Heart left ventricle (tissue), 16 donors: ENCODE measurements around the gene SYNRG. TPM values are rescaled to one million over a fixed set of nuclear protein-coding genes. Genes with fewer than 3 reads are reported as not detected.

Source experiments
- ATAC-seq, 4 donors: fragments of 200-7000 bp; cut with Tn5 transposase; one replicate each; pipeline ENCODE4 v1.9.1; 2020 to 2022; ENCODE audit warnings: moderate library complexity in 4 of 4, mild to moderate bottlenecking in 3 of 4, moderate number of reproducible peaks in 1 of 4
- DNase-seq, 5 donors: peaks; one replicate each; pipeline ENCODE4 v3.0.0-alpha.2; 2020
- H3K27ac ChIP-seq, 12 donors: fragments of 200-600 bp; sonication (generic) in 4 of 12; one replicate each; pipeline versions ENCODE4 v1.5.0 to v1.8.0; 2016 to 2022; ENCODE audit warnings: mild to moderate bottlenecking in 2 of 12
- H3K27me3 ChIP-seq, 9 donors: fragments of 200-600 bp; sonication (generic) in 2 of 9; one replicate each; pipeline versions ENCODE4 v1.5.1 to v1.8.0; 2016 to 2022; ENCODE audit warnings: mild to moderate bottlenecking in 3 of 9
- H3K36me3 ChIP-seq, 9 donors: fragments of 200-600 bp; sonication (generic) in 2 of 9; one replicate each; pipeline versions ENCODE4 v1.5.0 to v1.8.0; 2018 to 2022; ENCODE audit warnings: mild to moderate bottlenecking in 2 of 9
- H3K4me1 ChIP-seq, 12 donors: fragments of 200-600 bp; sonication (generic) in 4 of 12; one replicate each; pipeline versions ENCODE4 v1.5.0 to v1.8.0; 2016 to 2022; ENCODE audit warnings: mild to moderate bottlenecking in 3 of 12
- H3K4me3 ChIP-seq, 12 donors: fragments of 200-600 bp; sonication (generic) in 4 of 12; one replicate each; pipeline versions ENCODE4 v1.5.0 to v1.8.0; 2017 to 2022; ENCODE audit warnings: mild to moderate bottlenecking in 9 of 12, moderate library complexity in 4 of 12
- H3K9me3 ChIP-seq, 12 donors: fragments of 200-600 bp; sonication (generic) in 4 of 12; one replicate each; pipeline versions ENCODE4 v1.5.0 to v1.8.0; 2016 to 2022; ENCODE audit warnings: mild to moderate bottlenecking in 1 of 12
- CTCF ChIP-seq, 12 donors: fragments of 200-600 bp; sonication (generic) in 4 of 12; IDR thresholded peaks; one replicate each; pipeline versions ENCODE4 v1.5.0 to v1.8.0; 2018 to 2022; ENCODE audit warnings: antibody characterized with exemption in 12 of 12, mild to moderate bottlenecking in 5 of 12
- POLR2A ChIP-seq, 2 donors: fragments of 450-650 bp; IDR thresholded peaks; one replicate each; pipeline ENCODE4 v1.6.1; 2017; ENCODE audit warnings: antibody characterized with exemption in 2 of 2, mild to moderate bottlenecking in 2 of 2, moderate library complexity in 2 of 2
- WGBS, 4 donors: extraction: QIAGEN DNeasy Blood & Tissue Kit in 2 of 4; methylation state at CpG; one replicate each; pipeline versions ENCODE4 v1.1.5 to v1.1.7; 2013 to 2018; 5-methylcytosine and 5-hydroxymethylcytosine counted together
- intact Hi-C, 10 donors: fragments of 100-400 bp; cut with DNase I; formaldehyde crosslinking; loops; one replicate each; pipeline versions ENCODE4 v1.11.1 to v1.14.2; 2022
- polyA plus RNA-seq, 2 donors: library from polyadenylated mRNA; stranded (reverse); fragments of 200-250 nt; gene quantifications; one replicate each; pipeline ENCODE4 v1.2.3, GENCODE V29; 2013
- total RNA-seq, 9 donors: library from RNA; depleted of rRNA in 2 of 9; stranded (reverse); fragments of >200 nt in 2 of 9; fragmentation: NEBNext Ultra II Directional in 3 of 9; extraction: Animal tissue kit (Norgen Biotek cat#: 25700) in 3 of 9; gene quantifications; one replicate each; pipeline versions ENCODE4 v1.1.0 to v1.2.4, GENCODE V29; 2016 to 2023
- donor health status: ischemic (EF 13 %, LVEDD 7.1; RV severe dilation, severe dysfunction).
- donor health status: healthy with polysubstance abuse.
- donor health status: DM: no; HTN: yes; CAD: no.
- donor health status: DM: no; HTN: no; CAD: no.
- donor health status: ischemic (EF 25% LVEDD 6.9; RV normal size, moderate dysfunction).
- donor health status: ischemic (EF 25% LVEDD 5.7; RV mildly dilated, moderate dysfunction).
- donor health status: healthy.
- donor health status: DM: yes; HTN: yes; CAD: no.
- donor health status: ischemic (EF 35%, LVEDD 5.7; RV mildly dilated, moderate dysfunction).
- donor health status: nonischemic (EF 11% LVEDD 7.7; RV severe dilation, severe dysfunction).
- donor health status: DM: yes; HTN: yes; CAD: no.
- donor health status: PGD.
- donor health status: ischemic (EF 29% LVEDD 5.4; RV normal size, mild dysfunction).
- donor health status: nonischemic (EF 23%, LVEDD 6.1; RV moderate dilation, normal function).

The SYNRG gene
- total and polyA plus RNA-seq, 11 donors: 5.7 to 52.4 (median 30.1) TPM

- intact Hi-C loops: loop anchor here in 1 of 10 donors (10.0 kb wide), 1 partner anchor 54 kb away; no protein-coding TSS in a partner anchor
- Histone ChIP-seq H3K27me3 (no peaks in the 10 kb centered on the region), H3K4me3 (peak overlapping the region; percentile 72 to 99 (median 93)), H3K9me3 (no peaks in the 10 kb centered on the region), H3K36me3 (peaks cover 0 to 27% (median 15%) of the 10 kb centered on the region in 9 donors), H3K27ac (peak overlapping the region; percentile 49 to 97 (median 94)), H3K4me1 (peaks cover 0 to 52% (median 28%) of the 10 kb centered on the region in 12 donors)
- ATAC-seq (peak in 3 of 4 donors; percentile 16 to 55 (median 52)), DNase-seq (no peak)
- WGBS, 4 donors: 0 to 1% (median 0%) methylated on average over 11 to 26 of the region's 26 CpGs
- TF ChIP-seq CTCF (IDR thresholded peaks at IDR 0.05) (no peak), POLR2A (IDR thresholded peaks at IDR 0.05) (no peak)
These were observed 658 bp downstream of the SYNRG start for GRCh38 chr17:37608351-37609169.

- Histone ChIP-seq H3K4me3 (peak overlapping the region in 11 of 12 donors; percentile 72 to 99 (median 92)), H3K27ac (peak overlapping the region in 5 of 12 donors; percentile 92 to 96 (median 94)), H3K9me3 (no peaks in the 10 kb centered on the region), H3K36me3 (peaks cover 0 to 21% (median 10%) of the 10 kb centered on the region in 9 donors), H3K27me3 (no peaks in the 10 kb centered on the region), H3K4me1 (peaks cover 0 to 52% (median 28%) of the 10 kb centered on the region in 12 donors)
- TF ChIP-seq POLR2A (IDR thresholded peaks at IDR 0.05): no peak
- TF ChIP-seq CTCF (IDR thresholded peaks at IDR 0.05): no peak
- no peak for ATAC-seq
- WGBS, 4 donors: 73 to 76% (median 76%) methylated on average over 26 of the region's 26 CpGs
- intact Hi-C loops: loop anchor here in 1 of 10 donors (10.0 kb wide), 1 partner anchor 53 kb away; no protein-coding TSS in a partner anchor
- no peak for DNase-seq
These were observed 1.4 kb downstream of the SYNRG start for GRCh38 chr17:37607637-37608331.

- intact Hi-C loops: loop anchor here in 1 of 10 donors (10.0 kb wide), 1 partner anchor 51 kb away; no protein-coding TSS in a partner anchor
- 74 to 76% (median 76%) methylated on average over 7 of the region's 7 CpGs for WGBS, 4 donors
- ATAC-seq (no peak), DNase-seq (no peak)
- H3K4me1 ChIP-seq: peaks cover 0 to 52% (median 28%) of the 10 kb centered on the region in 12 donors
- H3K27me3 ChIP-seq: no peaks in the 10 kb centered on the region
- no peaks in the 10 kb centered on the region for H3K9me3 ChIP-seq
- peak overlapping the region in 1 of 12 donors; percentile 79 for H3K4me3 ChIP-seq
- peaks cover 0 to 15% (median 3%) of the 10 kb centered on the region in 9 donors for H3K36me3 ChIP-seq
- TF ChIP-seq POLR2A (IDR thresholded peaks at IDR 0.05) (no peak), CTCF (IDR thresholded peaks at IDR 0.05) (no peak)
- peak overlapping the region in 1 of 12 donors; percentile 96 for H3K27ac ChIP-seq
These were observed 3.3 kb downstream of the SYNRG start for GRCh38 chr17:37605813-37606505.
